SK-N-MC (cell line): Measurements from ENCODE around the gene ZSCAN29.

Experiments used
- DNase-seq: peaks from one replicate; pipeline ENCODE4 v3.0.0-alpha.2; 2011; ENCODE audit warnings: low read depth, low spot score
- H3K27ac ChIP-seq: fragments of 200-600 bp; sonication (generic); 2 replicates; pipeline ENCODE4 v1.5.1; 2016; ENCODE audit warnings: mixed run types
- H3K36me3 ChIP-seq: fragments of 200-600 bp; sonication (generic); 2 replicates; pipeline ENCODE4 v1.6.1; 2017; ENCODE audit warnings: antibody characterized with exemption, low read length, mixed read lengths; ENCODE audit not compliant: insufficient read depth
- H3K4me3 ChIP-seq: fragments of 200-600 bp; sonication (generic); 2 replicates; pipeline ENCODE4 v1.5.1; 2016
- H3K9ac ChIP-seq: fragments of 200-600 bp; sonication (generic); 2 replicates; pipeline ENCODE4 v1.8.0; 2017; ENCODE audit warnings: mixed run types, mixed read lengths; ENCODE audit not compliant: insufficient read length
- H3K9me3 ChIP-seq: fragments of 200-600 bp; sonication (generic); 2 replicates; pipeline ENCODE4 v1.6.1; 2017; ENCODE audit warnings: low read depth, mild to moderate bottlenecking, antibody characterized with exemption, low read length, moderate library complexity, mixed read lengths
- EZH2 ChIP-seq: fragments of 200-600 bp; sonication (generic); IDR thresholded peaks from one replicate; pipeline ENCODE4 v1.6.1; 2017; ENCODE audit warnings: antibody characterized with exemption
- FOXP2 ChIP-seq: optimal IDR thresholded peaks from 2 replicates; pipeline ENCODE3; 2011; ENCODE audit warnings: mild to moderate bottlenecking, moderate library complexity; ENCODE audit not compliant: insufficient read depth; ENCODE audit errors: extremely low read length, control extremely low read depth
- POLR2AphosphoS5 ChIP-seq: IDR thresholded peaks from 2 replicates; pipeline ENCODE4 v1.6.1; 2012; ENCODE audit warnings: mild to moderate bottlenecking, low read depth, low read length, borderline replicate concordance

The ZSCAN29 gene

GRCh38 chr15:43370310-43370974 is 401 bp downstream of the ZSCAN29 start:
- Histone ChIP-seq H3K36me3 (peaks cover 30% of the 10 kb centered on the region), H3K27ac (no peak overlapping the region), H3K4me3 (peak overlapping the region; percentile 85), H3K9ac (peak overlapping the region; percentile 86), H3K9me3 (no peaks in the 10 kb centered on the region)
- DNase-seq, result no peak
- no peak for TF ChIP-seq FOXP2
- no peak for TF ChIP-seq EZH2
- TF ChIP-seq POLR2AphosphoS5, result no peak

GRCh38 chr15:43361313-43361903 is 9.4 kb downstream of the ZSCAN29 start:
- DNase-seq, result no peak
- H3K27ac ChIP-seq, result no peak overlapping the region
- H3K36me3 ChIP-seq, result peaks cover 86% of the 10 kb centered on the region
- no peak for TF ChIP-seq POLR2AphosphoS5
- TF ChIP-seq FOXP2, result no peak
- no peak for TF ChIP-seq EZH2
- H3K4me3 ChIP-seq, result no peak overlapping the region
- H3K9ac ChIP-seq, result no peak overlapping the region
- peaks cover 24% of the 10 kb centered on the region for H3K9me3 ChIP-seq

- DNase-seq, result no peak
- H3K4me3 ChIP-seq, result no peak overlapping the region
- peaks cover 24% of the 10 kb centered on the region for H3K9me3 ChIP-seq
- no peak for TF ChIP-seq FOXP2
- TF ChIP-seq EZH2, result no peak
- no peak for TF ChIP-seq POLR2AphosphoS5
- no peak overlapping the region for H3K27ac ChIP-seq
- H3K9ac ChIP-seq, result no peak overlapping the region
- H3K36me3 ChIP-seq, result peaks cover 80% of the 10 kb centered on the region
These were observed 10.0 kb downstream of the ZSCAN29 start for GRCh38 chr15:43360821-43361220.

GRCh38 chr15:43352693-43353382 is 18.0 kb downstream of the ZSCAN29 start:
- TF ChIP-seq EZH2 (no peak), FOXP2 (no peak), POLR2AphosphoS5 (no peak)
- Histone ChIP-seq H3K36me3 (peaks cover 23% of the 10 kb centered on the region), H3K27ac (no peak overlapping the region), H3K9me3 (no peaks in the 10 kb centered on the region), H3K4me3 (no peak overlapping the region), H3K9ac (no peak overlapping the region)
- no peak for DNase-seq

- H3K36me3 ChIP-seq, result peaks cover 33% of the 10 kb centered on the region
- no peak overlapping the region for H3K9ac ChIP-seq
- TF ChIP-seq POLR2AphosphoS5 (no peak), EZH2 (no peak), FOXP2 (no peak)
- H3K4me3 ChIP-seq, result no peak overlapping the region
- H3K9me3 ChIP-seq, result no peaks in the 10 kb centered on the region
- no peak for DNase-seq
- H3K27ac ChIP-seq, result no peak overlapping the region
These were observed 23.7 kb downstream of the ZSCAN29 start for GRCh38 chr15:43347114-43347513.

- no peak overlapping the region for H3K4me3 ChIP-seq
- no peaks in the 10 kb centered on the region for H3K9me3 ChIP-seq
- H3K27ac ChIP-seq, result no peak overlapping the region
- peaks cover 25% of the 10 kb centered on the region for H3K36me3 ChIP-seq
- no peak for DNase-seq
- no peak overlapping the region for H3K9ac ChIP-seq
- TF ChIP-seq POLR2AphosphoS5, result no peak
- TF ChIP-seq EZH2, result no peak
- no peak for TF ChIP-seq FOXP2
These were observed 24.5 kb downstream of the ZSCAN29 start for GRCh38 chr15:43346305-43346704.

- no peak for TF ChIP-seq FOXP2
- TF ChIP-seq EZH2, result no peak
- no peak for TF ChIP-seq POLR2AphosphoS5
- Histone ChIP-seq H3K27ac (peak overlapping the region; percentile 89; the same call in 1 of the 2 replicates), H3K36me3 (peaks cover 20% of the 10 kb centered on the region), H3K9me3 (no peaks in the 10 kb centered on the region), H3K4me3 (peak overlapping the region; percentile 99), H3K9ac (peak overlapping the region; percentile 94)
- DNase-seq, result no peak
These were observed 40.1 kb downstream of the ZSCAN29 start for GRCh38 chr15:43330780-43331087.

- no peaks in the 10 kb centered on the region for H3K9me3 ChIP-seq
- TF ChIP-seq FOXP2 (no peak), POLR2AphosphoS5 (peak; percentile 92), EZH2 (no peak)
- H3K4me3 ChIP-seq, result peak within 1 kb of the TSS; percentile 99
- H3K27ac ChIP-seq, result peak within 1 kb of the TSS; percentile 89
- peak; percentile 79 for DNase-seq
- peak within 1 kb of the TSS; percentile 94 for H3K9ac ChIP-seq
- peaks cover 18% of the 10 kb centered on the region for H3K36me3 ChIP-seq
These were observed 40.7 kb downstream of the ZSCAN29 start, which contains the start of gene LCMT2 for GRCh38 chr15:43329960-43330779. Gene LCMT2, minus strand, starts transcription at chr15:43330573. Its CDS starts 84 bp downstream, at chr15:43330489.
